Stimulated activated effector memory CD8-positive, alpha-beta T cell treated with anti-CD3 and anti-CD28 coated beads, Interleukin-12 subunit alpha, Interleukin-12 subunit beta, amount 100 ng/mL, for 72 hours (primary cell): ENCODE measurements around the gene LDLR.
"Not testable (repeated sequence)": the region's sequence is repeated elsewhere in the genome, so short reads cannot be mapped to it uniquely, and the experiment has no call there.

Experiments used
- ATAC-seq: fragments of 150-1000 bp; cut with Tn5 transposase; 2 replicates; pipeline ENCODE4 v1.10.0; 2021
- DNase-seq, 2 donors: peaks; one replicate each; pipeline ENCODE4 v3.0.0; 2021 to 2022; ENCODE audit warnings: low spot score in 2 of 2
- H3K27ac Mint-ChIP-seq: one replicate; pipeline ENCODE4 v1.8.0; 2022; ENCODE audit warnings: mild to moderate bottlenecking, mixed read lengths
- H3K36me3 Mint-ChIP-seq: one replicate; pipeline ENCODE4 v1.8.0; 2022; ENCODE audit warnings: mild to moderate bottlenecking, mixed read lengths
- H3K4me1 Mint-ChIP-seq: one replicate; pipeline ENCODE4 v1.8.0; 2022; ENCODE audit warnings: mixed read lengths
- H3K4me3 Mint-ChIP-seq: one replicate; pipeline ENCODE4 v1.8.0; 2022; ENCODE audit warnings: mild to moderate bottlenecking, mixed read lengths
- H3K9me3 Mint-ChIP-seq: one replicate; pipeline ENCODE4 v1.8.0; 2022; ENCODE audit warnings: mixed read lengths

Gene LDLR

GRCh38 chr19:11111117-11111770 is 22.0 kb downstream of the LDLR start:
- peaks cover 7% of the 10 kb centered on the region for H3K4me1 Mint-ChIP-seq
- DNase-seq (no peak), ATAC-seq (no peak)
- no peak overlapping the region for H3K27ac Mint-ChIP-seq
- no peak overlapping the region for H3K4me3 Mint-ChIP-seq
- peaks cover 100% of the 10 kb centered on the region for H3K36me3 Mint-ChIP-seq
- H3K9me3 Mint-ChIP-seq: no peaks in the 10 kb centered on the region

GRCh38 chr19:11111771-11112144 is 22.5 kb downstream of the LDLR start:
- Mint-ChIP-seq H3K4me3 (no peak overlapping the region), H3K27ac (no peak overlapping the region), H3K9me3 (no peaks in the 10 kb centered on the region), H3K4me1 (peaks cover 7% of the 10 kb centered on the region), H3K36me3 (peaks cover 100% of the 10 kb centered on the region)
- DNase-seq (no peak), ATAC-seq (no peak)

- ATAC-seq (no peak), DNase-seq (no peak)
- H3K4me1 Mint-ChIP-seq: peaks cover 7% of the 10 kb centered on the region
- peak overlapping the region; percentile 43 for H3K27ac Mint-ChIP-seq
- H3K4me3 Mint-ChIP-seq: no peak overlapping the region
- H3K36me3 Mint-ChIP-seq: peaks cover 100% of the 10 kb centered on the region
- H3K9me3 Mint-ChIP-seq: no peaks in the 10 kb centered on the region
These were observed 24.0 kb downstream of the LDLR start for GRCh38 chr19:11113140-11113708.

GRCh38 chr19:11115042-11115441 is 25.8 kb downstream of the LDLR start:
- no peak overlapping the region for H3K4me3 Mint-ChIP-seq
- DNase-seq (no peak), ATAC-seq (no peak)
- H3K9me3 Mint-ChIP-seq: no peaks in the 10 kb centered on the region
- no peak overlapping the region for H3K27ac Mint-ChIP-seq
- H3K36me3 Mint-ChIP-seq: peaks cover 100% of the 10 kb centered on the region
- peaks cover 7% of the 10 kb centered on the region for H3K4me1 Mint-ChIP-seq

GRCh38 chr19:11115895-11116446 is 26.7 kb downstream of the LDLR start:
- Mint-ChIP-seq H3K27ac (peak overlapping the region; percentile 77), H3K36me3 (peaks cover 100% of the 10 kb centered on the region)

GRCh38 chr19:11116507-11116906 is 27.2 kb downstream of the LDLR start:
- H3K4me3 Mint-ChIP-seq: no peak overlapping the region
- H3K27ac Mint-ChIP-seq: peak overlapping the region; percentile 77
- DNase-seq: no peak
- H3K9me3 Mint-ChIP-seq: no peaks in the 10 kb centered on the region
- H3K36me3 Mint-ChIP-seq: peaks cover 100% of the 10 kb centered on the region
- peaks cover 7% of the 10 kb centered on the region for H3K4me1 Mint-ChIP-seq
- ATAC-seq: no peak

More at GRCh38 chr19:11115895-11116446, 26.7 kb downstream of the LDLR start:
- Mint-ChIP-seq H3K4me1 (peaks cover 7% of the 10 kb centered on the region), H3K4me3 (no peak overlapping the region), H3K9me3 (no peaks in the 10 kb centered on the region)
- ATAC-seq (no peak), DNase-seq (no peak)

- not testable (repeated sequence) for DNase-seq, H3K9me3 Mint-ChIP-seq, H3K27ac Mint-ChIP-seq, H3K4me3 Mint-ChIP-seq, H3K4me1 Mint-ChIP-seq, ATAC-seq
- H3K36me3 Mint-ChIP-seq: peaks cover 100% of the 10 kb centered on the region
These were observed 32.7 kb downstream of the LDLR start for GRCh38 chr19:11121963-11122362.

- H3K4me1 Mint-ChIP-seq: no peaks in the 10 kb centered on the region
- H3K4me3 Mint-ChIP-seq: no peak overlapping the region
- H3K9me3 Mint-ChIP-seq: no peaks in the 10 kb centered on the region
- peaks cover 100% of the 10 kb centered on the region for H3K36me3 Mint-ChIP-seq
- DNase-seq (no peak), ATAC-seq (no peak)
- no peak overlapping the region for H3K27ac Mint-ChIP-seq
These were observed 33.9 kb downstream of the LDLR start for GRCh38 chr19:11123114-11123513.

GRCh38 chr19:11124157-11124556 is 34.9 kb downstream of the LDLR start:
- not testable (repeated sequence) for H3K27ac Mint-ChIP-seq, H3K4me1 Mint-ChIP-seq, H3K9me3 Mint-ChIP-seq, DNase-seq, H3K4me3 Mint-ChIP-seq, ATAC-seq
- peaks cover 100% of the 10 kb centered on the region for H3K36me3 Mint-ChIP-seq

GRCh38 chr19:11125994-11126685 is 36.9 kb downstream of the LDLR start:
- no peaks in the 10 kb centered on the region for H3K9me3 Mint-ChIP-seq
- ATAC-seq (peak; percentile 77), DNase-seq (peak; percentile 61 to 86)
- peaks cover 6% of the 10 kb centered on the region for H3K4me1 Mint-ChIP-seq
- H3K27ac Mint-ChIP-seq: no peak overlapping the region
- H3K36me3 Mint-ChIP-seq: peaks cover 100% of the 10 kb centered on the region
- no peak overlapping the region for H3K4me3 Mint-ChIP-seq

GRCh38 chr19:11127905-11128304 is 38.6 kb downstream of the LDLR start:
- Mint-ChIP-seq H3K4me3 (no peak overlapping the region), H3K36me3 (peaks cover 100% of the 10 kb centered on the region), H3K4me1 (peaks cover 6% of the 10 kb centered on the region), H3K9me3 (no peaks in the 10 kb centered on the region), H3K27ac (no peak overlapping the region)
- DNase-seq (no peak), ATAC-seq (no peak)

GRCh38 chr19:11130824-11131455 is 41.7 kb downstream of the LDLR start:
- Mint-ChIP-seq H3K4me1 (peaks cover 6% of the 10 kb centered on the region), H3K27ac (peak overlapping the region; percentile 76), H3K9me3 (no peaks in the 10 kb centered on the region), H3K4me3 (no peak overlapping the region), H3K36me3 (peaks cover 94% of the 10 kb centered on the region)
- DNase-seq (peak; percentile 56 to 81), ATAC-seq (peak; percentile 79)

- no peak for DNase-seq
- Mint-ChIP-seq H3K4me1 (peaks cover 6% of the 10 kb centered on the region), H3K36me3 (peaks cover 89% of the 10 kb centered on the region), H3K9me3 (no peaks in the 10 kb centered on the region), H3K4me3 (no peak overlapping the region), H3K27ac (peak overlapping the region; percentile 76)
- ATAC-seq: no peak
These were observed 42.2 kb downstream of the LDLR start for GRCh38 chr19:11131471-11131870.

- peaks cover 9% of the 10 kb centered on the region for H3K4me1 Mint-ChIP-seq
- H3K36me3 Mint-ChIP-seq: peaks cover 44% of the 10 kb centered on the region
- peak overlapping the region; percentile 76 for H3K4me3 Mint-ChIP-seq
- H3K9me3 Mint-ChIP-seq: no peaks in the 10 kb centered on the region
- H3K27ac Mint-ChIP-seq: peak overlapping the region; percentile 50
- ATAC-seq (no peak), DNase-seq (no peak)
These were observed 47.3 kb downstream of the LDLR start for GRCh38 chr19:11136400-11137101.
